HG03103 (cell line): ENCODE results near the gene ACAP3.
"Not testable (repeated sequence)": the region's sequence is repeated elsewhere in the genome, so short reads cannot be mapped to it uniquely, and the experiment has no call there.

Experiments
- ATAC-seq: cut with Tn5 transposase; IDR thresholded peaks from one replicate; pipeline ENCODE4 v1.9.1; 2021; ENCODE audit warnings: low read depth; ENCODE audit not compliant: unreplicated experiment

Gene ACAP3

GRCh38 chr1:1248009-1248913, 59.5 kb downstream of the ACAP3 start:
- not testable (repeated sequence) for ATAC-seq

- ATAC-seq: no peak
Observed at GRCh38 chr1:1247341-1247913, 60.3 kb downstream of the ACAP3 start.

GRCh38 chr1:1246577-1247340, 61.0 kb downstream of the ACAP3 start, which contains the start of gene C1QTNF12:
C1QTNF12 (minus strand) TSS chr1:1246722; CDS start chr1:1246690, 32 bp downstream.
- ATAC-seq: no peak

- ATAC-seq: no peak
Observed at GRCh38 chr1:1245817-1246576, 61.7 kb downstream of the ACAP3 start.

- ATAC-seq: no peak
Observed at GRCh38 chr1:1245178-1245816, 62.4 kb downstream of the ACAP3 start.

GRCh38 chr1:1244192-1244811, 63.4 kb downstream of the ACAP3 start:
- ATAC-seq: no peak

GRCh38 chr1:1243807-1244191, 63.9 kb downstream of the ACAP3 start:
- no peak for ATAC-seq

GRCh38 chr1:1243266-1243660, 64.5 kb downstream of the ACAP3 start:
- no peak for ATAC-seq

- ATAC-seq: no peak
Observed at GRCh38 chr1:1242461-1243265, 65.1 kb downstream of the ACAP3 start.
